SK-N-SH (cell line): ENCODE data around the gene ST6GALNAC2. TPM values are rescaled to one million over a fixed set of nuclear protein-coding genes. Genes with fewer than 3 reads are reported as not detected.
A peak's percentile ranks its signal among the peaks of the same experiment; 100 is the strongest.
"Not testable (repeated sequence)": the region's sequence is repeated elsewhere in the genome, so short reads cannot be mapped to it uniquely, and the experiment has no call there.

Source experiments
- CTCF ChIA-PET: fragments of 300-600, 350-600 bp; formaldehyde crosslinking; extraction: SDS; loops from one replicate; lab custom pipeline; 2021; lab: Yijun Ruan, JAX
- POLR2A ChIA-PET: fragments of 350-600 bp; sonication (Branson Sonifier 250); formaldehyde crosslinking; extraction: SDS; loops from one replicate; lab custom pipeline; 2020; ENCODE audit warnings: antibody characterized with exemption, inconsistent platforms; lab: Yijun Ruan, JAX
- DNase-seq: peaks from one replicate; pipeline ENCODE4 v3.0.0; 2012
- H2AFZ ChIP-seq: fragments of 200-600 bp; sonication (generic); 2 replicates; pipeline ENCODE4 v1.8.1; 2016; ENCODE audit warnings: antibody characterized with exemption, mild to moderate bottlenecking, low read depth
- H3F3A ChIP-seq: fragments of 200-600 bp; sonication (generic); replicated peaks from 2 replicates; pipeline ENCODE3; 2016; ENCODE audit warnings: antibody characterized with exemption, mild to moderate bottlenecking; ENCODE audit not compliant: insufficient read depth
- H3K27ac ChIP-seq, 2 experiments: fragments of 200-500 bp in 1 of 2; fragments of 200-600 bp in 1 of 2; sonication (Bioruptor generic) in 1 of 2; sonication (generic), shearing (Covaris generic) in 1 of 2; 2 replicates each; pipeline versions ENCODE4 v1.5.1 to v1.6.1; 2014 to 2016; ENCODE audit warnings: low read depth in 2 of 2, inconsistent platforms in 1 of 2, low read length in 1 of 2, mild to moderate bottlenecking in 1 of 2, mixed read lengths in 1 of 2
- H3K27me3 ChIP-seq: fragments of 200-600 bp; sonication (generic), shearing (Covaris generic); 2 replicates; pipeline ENCODE4 v1.6.1; 2016; ENCODE audit warnings: mixed run types; ENCODE audit not compliant: insufficient read depth
- H3K36me3 ChIP-seq, 2 experiments: fragments of 200-500 bp in 1 of 2; fragments of 200-600 bp in 1 of 2; sonication (Bioruptor generic) in 1 of 2; sonication (generic) in 1 of 2; replicated peaks in 1 of 2; 2 replicates each; pipeline versions ENCODE3 to v1.5.1; 2014 to 2016; ENCODE audit warnings: low read length in 1 of 2, mild to moderate bottlenecking in 1 of 2; ENCODE audit not compliant: insufficient read depth in 2 of 2, control insufficient read depth in 1 of 2
- H3K4me1 ChIP-seq, 2 experiments: fragments of 200-500 bp in 1 of 2; fragments of 200-600 bp in 1 of 2; sonication (Bioruptor generic) in 1 of 2; sonication (generic), shearing (Covaris generic) in 1 of 2; 2 replicates each; pipeline versions ENCODE4 v1.5.1 to v1.6.1; 2014 to 2016; ENCODE audit warnings: low read depth in 1 of 2, low read length in 1 of 2, mixed run types in 1 of 2; ENCODE audit not compliant: insufficient read depth in 2 of 2, control insufficient read depth in 1 of 2
- H3K4me2 ChIP-seq: fragments of 200-600 bp; sonication (generic), shearing (Covaris generic); 2 replicates; pipeline ENCODE4 v1.6.1; 2017; ENCODE audit warnings: mixed run types
- H3K4me3 ChIP-seq, 2 experiments: fragments of 200-500 bp in 1 of 2; fragments of 200-600 bp in 1 of 2; sonication (Bioruptor generic) in 1 of 2; sonication (generic), shearing (Covaris generic) in 1 of 2; 2 replicates each; pipeline versions ENCODE4 v1.5.1 to v1.8.1; 2014 to 2016; ENCODE audit warnings: low read depth in 2 of 2, inconsistent platforms in 1 of 2, low read length in 1 of 2, mild to moderate bottlenecking in 1 of 2, mixed read lengths in 1 of 2, moderate library complexity in 1 of 2
- H3K79me2 ChIP-seq: fragments of 200-600 bp; sonication (generic); 2 replicates; pipeline ENCODE4 v1.8.1; 2017; ENCODE audit warnings: mild to moderate bottlenecking; ENCODE audit not compliant: insufficient read depth
- H3K9ac ChIP-seq: fragments of 200-600 bp; sonication (generic); 2 replicates; pipeline ENCODE4 v1.6.1; 2017; ENCODE audit warnings: mixed run types
- H3K9me2 ChIP-seq: fragments of 200-600 bp; sonication (generic); 2 replicates; pipeline ENCODE4 v1.6.1; 2017; ENCODE audit warnings: mixed run types
- H3K9me3 ChIP-seq: fragments of 200-600 bp; sonication (generic); 2 replicates; pipeline ENCODE4 v1.6.1; 2017; ENCODE audit warnings: mixed run types, mild to moderate bottlenecking, moderate library complexity
- H4K20me1 ChIP-seq: fragments of 200-600 bp; sonication (generic); 2 replicates; pipeline ENCODE4 v1.6.1; 2017; ENCODE audit warnings: mild to moderate bottlenecking, mixed run types; ENCODE audit not compliant: insufficient read depth
- EP300 ChIP-seq, 2 experiments: IDR thresholded peaks; 2 replicates each; pipeline versions ENCODE4 v1.4.0 to v1.6.1; 2012; ENCODE audit warnings: borderline replicate concordance in 1 of 2, low read depth in 1 of 2, low read length in 1 of 2
- FOSL2 ChIP-seq: IDR thresholded peaks from 2 replicates; pipeline ENCODE4 v1.4.0; 2012; ENCODE audit warnings: low read depth, mild to moderate bottlenecking, moderate library complexity, borderline replicate concordance
- FOXJ3 ChIP-seq: sonication (generic); formaldehyde crosslinking; IDR thresholded peaks from 2 replicates; pipeline ENCODE4 v1.5.1; 2020; ENCODE audit warnings: mild to moderate bottlenecking, missing genetic modification reagents
- FOXM1 ChIP-seq: IDR thresholded peaks from 2 replicates; pipeline ENCODE4 v1.4.0; 2012; ENCODE audit warnings: low read depth, mild to moderate bottlenecking
- GABPA ChIP-seq: IDR thresholded peaks from 2 replicates; pipeline ENCODE4 v1.4.0; 2012; ENCODE audit warnings: low read depth, mild to moderate bottlenecking
- MXI1 ChIP-seq: IDR thresholded peaks from 2 replicates; pipeline ENCODE4 v1.6.1; 2012; ENCODE audit warnings: mild to moderate bottlenecking, low read depth, low read length, improper control_type of control experiment
- POLR2AphosphoS5 ChIP-seq: IDR thresholded peaks from 2 replicates; pipeline ENCODE4 v1.6.1; 2012; ENCODE audit warnings: low read depth, low read length
- RAD21 ChIP-seq: IDR thresholded peaks from 2 replicates; pipeline ENCODE4 v1.6.1; 2012; ENCODE audit warnings: mild to moderate bottlenecking, low read length
- RCOR1 ChIP-seq: fragments of 150-350 bp; IDR thresholded peaks from 2 replicates; pipeline ENCODE4 v1.6.1; 2017; ENCODE audit warnings: antibody characterized with exemption, low read length
- RFX5 ChIP-seq: IDR thresholded peaks from 2 replicates; pipeline ENCODE4 v1.6.1; 2012; ENCODE audit warnings: mild to moderate bottlenecking, improper control_type of control experiment, low read length
- TEAD4 ChIP-seq: IDR thresholded peaks from 2 replicates; pipeline ENCODE4 v1.4.0; 2012; ENCODE audit warnings: mild to moderate bottlenecking, borderline replicate concordance; ENCODE audit not compliant: insufficient read depth
- YY1 ChIP-seq: IDR thresholded peaks from 2 replicates; pipeline ENCODE4 v1.4.0; 2012; ENCODE audit warnings: low read depth, mild to moderate bottlenecking
- WGBS: methylation state at CpG from one replicate; pipeline ENCODE4 v1.1.6; 2017; ENCODE audit warnings: low lambda C conversion rate; 5-methylcytosine and 5-hydroxymethylcytosine counted together
- polyA plus RNA-seq, 3 experiments: library from polyadenylated mRNA; depleted of rRNA; stranded (reverse); fragments of >200 nt; gene quantifications; 2 replicates each; pipeline ENCODE4 v1.2.3, GENCODE V29; 2012
- TF ChIP-seq, protein P1 (sequence below): IDR thresholded peaks from 2 replicates; pipeline ENCODE4; 2012
- TF ChIP-seq, protein P2 (sequence below): fragments of 150-350 bp; IDR thresholded peaks from 2 replicates; pipeline ENCODE4 v1.6.1; 2016; ENCODE audit warnings: mild to moderate bottlenecking, low read depth, low read length
- TF ChIP-seq, protein P3 (sequence below): fragments of 150-350 bp; IDR thresholded peaks from 2 replicates; pipeline ENCODE4 v1.6.1; 2017; ENCODE audit warnings: antibody characterized with exemption, low read length, low read depth, borderline replicate concordance
- TF ChIP-seq, protein P4 (sequence below): IDR thresholded peaks from 2 replicates; pipeline ENCODE4 v1.6.1; 2012; ENCODE audit warnings: mild to moderate bottlenecking, low read depth, low read length, moderate library complexity

Gene ST6GALNAC2
- polyA plus RNA-seq, 1 of the 3 experiments (the other 2 are of a cell fraction), result 0.94 TPM

DNA sequence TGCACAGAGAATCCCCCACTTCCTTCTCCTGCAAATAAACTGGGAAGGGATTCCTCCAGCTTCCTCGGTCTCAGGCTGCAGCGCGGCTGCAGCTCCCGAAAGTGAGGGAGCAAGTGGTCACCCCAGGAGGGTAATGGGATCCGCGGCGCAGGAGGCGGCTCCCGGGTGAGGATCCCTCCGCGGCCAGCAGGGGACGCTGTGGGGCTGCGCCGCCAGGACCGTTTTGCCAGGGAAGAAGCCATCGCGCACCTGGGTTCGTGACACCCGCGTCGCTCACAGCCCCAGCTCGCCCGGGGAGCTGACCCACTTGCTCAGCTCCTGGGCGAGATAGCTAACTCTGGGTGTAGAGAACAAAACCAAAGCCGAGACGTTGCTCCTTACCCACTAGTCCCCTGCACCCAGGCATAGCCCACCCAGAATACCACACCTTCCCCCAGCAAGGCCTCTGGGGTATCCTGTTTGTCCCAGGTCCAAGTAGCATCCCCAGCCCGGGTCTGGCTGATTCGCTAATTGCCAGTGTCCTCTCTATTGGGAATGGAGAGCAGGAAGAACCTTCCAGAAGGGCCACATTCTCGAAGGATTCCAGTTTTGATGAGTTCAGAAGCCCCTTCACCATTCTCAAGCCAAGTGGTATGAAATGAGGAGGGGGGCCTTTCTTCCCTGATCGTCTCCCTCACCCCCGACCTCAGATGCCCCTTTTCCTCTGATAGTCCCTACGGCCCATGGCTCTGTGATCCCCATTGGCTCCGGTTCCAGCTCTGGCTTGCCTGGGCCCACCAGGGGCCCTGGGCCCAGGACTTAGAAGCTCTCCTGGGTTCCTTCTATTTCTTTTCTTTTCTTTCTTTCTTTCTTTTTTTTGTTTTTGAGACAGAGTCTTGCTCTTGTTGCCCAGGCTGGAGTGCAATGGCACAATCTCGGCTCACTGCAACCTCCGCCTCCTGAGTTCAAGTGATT is 62.3 kb downstream of the ST6GALNAC2 start (continued):
- TF ChIP-seq, protein P1, sequence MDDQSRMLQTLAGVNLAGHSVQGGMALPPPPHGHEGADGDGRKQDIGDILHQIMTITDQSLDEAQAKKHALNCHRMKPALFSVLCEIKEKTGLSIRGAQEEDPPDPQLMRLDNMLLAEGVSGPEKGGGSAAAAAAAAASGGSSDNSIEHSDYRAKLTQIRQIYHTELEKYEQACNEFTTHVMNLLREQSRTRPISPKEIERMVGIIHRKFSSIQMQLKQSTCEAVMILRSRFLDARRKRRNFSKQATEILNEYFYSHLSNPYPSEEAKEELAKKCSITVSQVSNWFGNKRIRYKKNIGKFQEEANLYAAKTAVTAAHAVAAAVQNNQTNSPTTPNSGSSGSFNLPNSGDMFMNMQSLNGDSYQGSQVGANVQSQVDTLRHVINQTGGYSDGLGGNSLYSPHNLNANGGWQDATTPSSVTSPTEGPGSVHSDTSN, result no peak
- no peak for TF ChIP-seq TEAD4
- no peak for TF ChIP-seq YY1
- TF ChIP-seq, protein P2, sequence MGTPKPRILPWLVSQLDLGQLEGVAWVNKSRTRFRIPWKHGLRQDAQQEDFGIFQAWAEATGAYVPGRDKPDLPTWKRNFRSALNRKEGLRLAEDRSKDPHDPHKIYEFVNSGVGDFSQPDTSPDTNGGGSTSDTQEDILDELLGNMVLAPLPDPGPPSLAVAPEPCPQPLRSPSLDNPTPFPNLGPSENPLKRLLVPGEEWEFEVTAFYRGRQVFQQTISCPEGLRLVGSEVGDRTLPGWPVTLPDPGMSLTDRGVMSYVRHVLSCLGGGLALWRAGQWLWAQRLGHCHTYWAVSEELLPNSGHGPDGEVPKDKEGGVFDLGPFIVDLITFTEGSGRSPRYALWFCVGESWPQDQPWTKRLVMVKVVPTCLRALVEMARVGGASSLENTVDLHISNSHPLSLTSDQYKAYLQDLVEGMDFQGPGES, result no peak
- TF ChIP-seq POLR2AphosphoS5, result no peak
- TF ChIP-seq GABPA, result no peak
- no peak for TF ChIP-seq FOXM1
- TF ChIP-seq MXI1, result peak; percentile 41; the same call in 1 of the 2 replicates
- TF ChIP-seq, protein P3, sequence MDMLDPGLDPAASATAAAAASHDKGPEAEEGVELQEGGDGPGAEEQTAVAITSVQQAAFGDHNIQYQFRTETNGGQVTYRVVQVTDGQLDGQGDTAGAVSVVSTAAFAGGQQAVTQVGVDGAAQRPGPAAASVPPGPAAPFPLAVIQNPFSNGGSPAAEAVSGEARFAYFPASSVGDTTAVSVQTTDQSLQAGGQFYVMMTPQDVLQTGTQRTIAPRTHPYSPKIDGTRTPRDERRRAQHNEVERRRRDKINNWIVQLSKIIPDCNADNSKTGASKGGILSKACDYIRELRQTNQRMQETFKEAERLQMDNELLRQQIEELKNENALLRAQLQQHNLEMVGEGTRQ, result no peak
- TF ChIP-seq, protein P4, sequence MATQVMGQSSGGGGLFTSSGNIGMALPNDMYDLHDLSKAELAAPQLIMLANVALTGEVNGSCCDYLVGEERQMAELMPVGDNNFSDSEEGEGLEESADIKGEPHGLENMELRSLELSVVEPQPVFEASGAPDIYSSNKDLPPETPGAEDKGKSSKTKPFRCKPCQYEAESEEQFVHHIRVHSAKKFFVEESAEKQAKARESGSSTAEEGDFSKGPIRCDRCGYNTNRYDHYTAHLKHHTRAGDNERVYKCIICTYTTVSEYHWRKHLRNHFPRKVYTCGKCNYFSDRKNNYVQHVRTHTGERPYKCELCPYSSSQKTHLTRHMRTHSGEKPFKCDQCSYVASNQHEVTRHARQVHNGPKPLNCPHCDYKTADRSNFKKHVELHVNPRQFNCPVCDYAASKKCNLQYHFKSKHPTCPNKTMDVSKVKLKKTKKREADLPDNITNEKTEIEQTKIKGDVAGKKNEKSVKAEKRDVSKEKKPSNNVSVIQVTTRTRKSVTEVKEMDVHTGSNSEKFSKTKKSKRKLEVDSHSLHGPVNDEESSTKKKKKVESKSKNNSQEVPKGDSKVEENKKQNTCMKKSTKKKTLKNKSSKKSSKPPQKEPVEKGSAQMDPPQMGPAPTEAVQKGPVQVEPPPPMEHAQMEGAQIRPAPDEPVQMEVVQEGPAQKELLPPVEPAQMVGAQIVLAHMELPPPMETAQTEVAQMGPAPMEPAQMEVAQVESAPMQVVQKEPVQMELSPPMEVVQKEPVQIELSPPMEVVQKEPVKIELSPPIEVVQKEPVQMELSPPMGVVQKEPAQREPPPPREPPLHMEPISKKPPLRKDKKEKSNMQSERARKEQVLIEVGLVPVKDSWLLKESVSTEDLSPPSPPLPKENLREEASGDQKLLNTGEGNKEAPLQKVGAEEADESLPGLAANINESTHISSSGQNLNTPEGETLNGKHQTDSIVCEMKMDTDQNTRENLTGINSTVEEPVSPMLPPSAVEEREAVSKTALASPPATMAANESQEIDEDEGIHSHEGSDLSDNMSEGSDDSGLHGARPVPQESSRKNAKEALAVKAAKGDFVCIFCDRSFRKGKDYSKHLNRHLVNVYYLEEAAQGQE, result no peak
- no peak for TF ChIP-seq RFX5
- TF ChIP-seq RAD21, result peak; percentile 99
- no peak for TF ChIP-seq FOSL2
- TF ChIP-seq FOXJ3, result peak; percentile 55; the same call in 1 of the 2 replicates
- no peak for TF ChIP-seq EP300 (IDR thresholded peaks at IDR 0.05; ENCODE audit: borderline replicate concordance in 1 of 2, low read depth in 1 of 2, low read length in 1 of 2)
- no peak for TF ChIP-seq RCOR1

DNA sequence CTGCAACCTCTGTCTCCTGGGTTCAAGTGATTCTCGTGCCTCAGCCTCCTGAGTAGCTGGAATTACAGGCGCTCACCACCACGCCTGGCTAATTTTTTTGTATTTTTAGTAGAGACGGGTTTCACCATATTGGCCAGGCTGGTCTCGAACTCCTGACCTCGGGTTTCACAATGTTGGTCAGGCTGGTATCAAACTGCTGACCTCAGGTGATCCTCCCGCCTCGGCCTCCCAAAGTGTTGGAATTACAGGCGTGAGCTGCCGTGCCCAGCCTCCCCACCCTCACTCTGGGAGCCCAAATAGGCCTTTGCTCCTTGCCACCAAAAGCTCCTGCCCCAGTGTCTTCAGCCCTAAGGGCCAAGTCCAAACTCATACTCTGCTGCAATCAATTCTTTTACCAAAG is 64.0 kb downstream of the ST6GALNAC2 start:
- H2AFZ ChIP-seq, H3K27ac ChIP-seq, H3K9ac ChIP-seq, H4K20me1 ChIP-seq, H3K9me2 ChIP-seq, H3K9me3 ChIP-seq, H3K79me2 ChIP-seq, H3K4me3 ChIP-seq, H3K4me2 ChIP-seq, DNase-seq, H3K36me3 ChIP-seq: not testable (repeated sequence)
- ChIA-PET CTCF (interaction anchor here (0.9 to 22.2 kb wide), 20 partner anchors 8 to 199 kb away, joined by 3 to 679 read pairs (median 13); partner anchors contain the start of genes AANAT, CYGB, PRCD and SPHK1), POLR2A (interaction anchor here (3.4 kb wide), 1 partner anchor 24 kb away, joined by 26 read pairs; no protein-coding TSS in a partner anchor)
- WGBS, result 84% methylated on average over 10 of the region's 10 CpGs
- peaks cover 17% of the 10 kb centered on the region; the same call in 1 of the 2 replicates for H3K27me3 ChIP-seq
- H3K4me1 ChIP-seq, result peaks cover 0 to 14% of the 10 kb centered on the region in 2 experiments; a peak in 1 of 4 replicates
- H3F3A ChIP-seq, result peaks cover 12% of the 10 kb centered on the region
